GM12864 (cell line): ENCODE results near the gene CTNNA3.

Experiments used
- DNase-seq: peaks from one replicate; pipeline ENCODE4 v3.0.0-alpha.2; 2011; ENCODE audit warnings: low read depth
- H3K4me3 ChIP-seq: 2 replicates; pipeline ENCODE4 v1.5.1; 2011; ENCODE audit warnings: mild to moderate bottlenecking, low read depth, low read length, control low read depth
- CTCF ChIP-seq: IDR thresholded peaks from 2 replicates; pipeline ENCODE4 v1.5.1; 2011; ENCODE audit warnings: low read depth, mild to moderate bottlenecking, moderate library complexity, low read length, control low read depth, inconsistent platforms; ENCODE audit errors: missing control alignments

The CTNNA3 gene

GRCh38 chr10:66752714-66753113, 943.3 kb downstream of the CTNNA3 start:
- H3K4me3 ChIP-seq, result no peak overlapping the region
- TF ChIP-seq CTCF, result no peak
- DNase-seq, result no peak

- DNase-seq, result no peak
- no peak overlapping the region for H3K4me3 ChIP-seq
- TF ChIP-seq CTCF, result no peak
These were observed 947.8 kb downstream of the CTNNA3 start for GRCh38 chr10:66748217-66748616.

GRCh38 chr10:66747451-66747850, 948.5 kb downstream of the CTNNA3 start:
- no peak overlapping the region for H3K4me3 ChIP-seq
- TF ChIP-seq CTCF, result no peak
- DNase-seq, result no peak

GRCh38 chr10:66746711-66747110, 949.3 kb downstream of the CTNNA3 start:
- no peak for TF ChIP-seq CTCF
- DNase-seq, result no peak
- no peak overlapping the region for H3K4me3 ChIP-seq

- TF ChIP-seq CTCF, result no peak
- H3K4me3 ChIP-seq, result no peak overlapping the region
- DNase-seq, result no peak
These were observed 949.7 kb downstream of the CTNNA3 start for GRCh38 chr10:66746246-66746645.

GRCh38 chr10:66744915-66745314, 951.1 kb downstream of the CTNNA3 start:
- DNase-seq, result no peak
- TF ChIP-seq CTCF, result no peak
- no peak overlapping the region for H3K4me3 ChIP-seq

GRCh38 chr10:66737241-66737640, 958.8 kb downstream of the CTNNA3 start:
- H3K4me3 ChIP-seq, result no peak overlapping the region
- TF ChIP-seq CTCF, result no peak
- DNase-seq, result no peak
